Tongue (tissue), 2 donors: Measurements from ENCODE around the gene TNS3. TPM values are rescaled to one million over a fixed set of nuclear protein-coding genes. Genes with fewer than 3 reads are reported as not detected.
"Not testable (repeated sequence)": the region's sequence is repeated elsewhere in the genome, so short reads cannot be mapped to it uniquely, and the experiment has no call there.

Experiments used
- DNase-seq: peaks from one replicate; pipeline ENCODE4 v3.0.0-alpha.2; 2015
- total RNA-seq: library from RNA; depleted of rRNA; stranded (reverse); fragments of >200 nt; gene quantifications from one replicate; pipeline ENCODE4 v1.2.3, GENCODE V29; 2014

Gene TNS3
- total RNA-seq, 1 donor from 2014 or later, result 39.7 TPM

DNA sequence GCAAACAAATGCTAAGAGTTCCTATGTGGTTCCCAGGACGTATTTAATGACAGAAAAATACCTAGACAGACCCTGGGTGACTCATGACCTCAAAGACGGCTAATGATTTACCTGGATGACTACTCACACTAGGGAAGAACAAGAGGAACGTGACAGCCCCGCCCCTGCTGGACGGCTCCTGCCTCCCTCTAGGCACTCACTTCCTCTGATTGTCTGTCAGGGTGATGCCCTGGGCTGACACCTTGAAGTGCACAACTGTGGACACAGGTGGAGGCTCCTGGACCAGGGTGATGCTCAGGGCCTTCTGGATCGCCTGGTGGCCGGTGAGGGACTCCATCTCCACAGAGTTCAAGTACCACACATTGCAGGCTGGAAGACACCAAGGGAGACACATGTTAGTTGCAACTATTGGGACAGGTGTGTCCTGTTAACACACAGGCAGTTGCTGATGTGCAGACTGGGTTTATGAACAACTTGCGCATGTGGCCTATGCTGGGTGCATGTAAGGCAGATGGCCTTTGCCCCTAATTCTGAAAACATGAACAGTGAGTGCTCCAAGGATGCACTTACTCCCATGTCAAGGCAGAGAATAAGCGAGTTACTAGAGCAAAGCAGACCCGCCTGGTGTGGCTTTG lies 298.3 kb downstream of the TNS3 start:
- DNase-seq, result no peak

DNA sequence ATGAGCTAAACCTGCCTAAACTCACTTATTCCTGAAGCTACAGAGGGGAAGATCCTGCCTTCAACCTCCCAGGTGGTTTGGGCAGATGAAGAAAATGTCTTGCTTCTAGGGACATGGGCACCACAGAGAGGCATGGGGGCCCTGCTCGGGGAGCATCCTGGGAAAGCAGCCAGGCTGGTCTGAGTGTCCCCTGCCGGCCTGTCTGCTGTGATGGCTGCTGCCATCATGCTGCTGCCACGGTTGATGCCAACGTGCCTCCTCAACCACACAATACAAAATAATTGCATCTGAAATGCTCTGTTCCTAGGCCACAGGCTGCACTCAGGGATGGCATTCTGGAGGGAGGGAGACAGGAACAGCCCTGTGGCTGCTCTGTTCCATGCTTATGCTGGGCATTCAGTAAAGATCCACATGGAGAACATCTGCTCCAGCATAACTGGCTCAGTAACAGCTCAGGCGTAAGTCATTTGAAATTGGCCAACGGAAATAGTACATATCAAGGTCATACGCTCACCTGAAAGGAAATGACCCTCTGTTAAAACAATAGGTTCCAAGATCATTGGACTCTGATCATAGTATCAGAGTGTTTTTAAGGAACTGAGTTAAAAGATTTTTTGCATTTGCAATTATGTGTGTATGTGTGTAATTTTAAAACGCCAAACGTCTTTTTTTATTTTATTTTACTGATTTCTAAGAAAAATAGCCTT lies 299.0 kb downstream of the TNS3 start:
- DNase-seq, result no peak

DNA sequence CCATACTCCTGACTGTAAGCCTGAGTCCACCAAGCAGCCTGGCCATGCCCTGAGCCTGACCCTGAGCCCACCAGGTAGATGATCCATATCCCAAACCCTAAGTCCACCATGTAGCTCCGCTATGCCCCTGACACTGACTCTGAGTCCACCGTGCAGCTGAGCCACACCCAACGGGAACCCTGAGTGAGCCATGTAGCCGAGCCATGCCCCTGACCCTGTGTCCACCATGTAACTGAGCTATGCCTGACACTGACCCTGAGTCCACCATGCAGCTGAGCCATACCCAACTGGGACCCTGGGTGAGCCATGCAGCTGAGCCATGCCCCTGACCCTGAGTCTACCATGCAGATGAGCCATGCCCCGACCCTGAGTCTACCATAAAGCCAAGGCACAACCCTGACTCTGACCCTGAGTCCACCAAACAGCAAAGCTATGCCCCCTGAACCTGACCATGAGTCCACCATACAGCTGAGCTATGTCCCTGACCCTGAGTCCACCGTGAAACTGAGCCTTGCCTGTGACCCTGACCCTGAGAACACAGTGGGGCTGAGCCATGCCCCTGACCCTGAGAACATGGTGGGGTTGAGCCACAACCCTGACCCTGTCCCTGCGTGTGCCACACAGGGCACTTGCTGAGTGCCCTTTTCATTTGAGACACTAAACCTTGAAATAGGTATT lies 299.8 kb downstream of the TNS3 start:
- no peak for DNase-seq

- no peak for DNase-seq
These were observed 300.8 kb downstream of the TNS3 start for GRCh38 chr7:47281161-47281560.

GRCh38 chr7:47280114-47280513 lies 301.8 kb downstream of the TNS3 start:
- no peak for DNase-seq

DNA sequence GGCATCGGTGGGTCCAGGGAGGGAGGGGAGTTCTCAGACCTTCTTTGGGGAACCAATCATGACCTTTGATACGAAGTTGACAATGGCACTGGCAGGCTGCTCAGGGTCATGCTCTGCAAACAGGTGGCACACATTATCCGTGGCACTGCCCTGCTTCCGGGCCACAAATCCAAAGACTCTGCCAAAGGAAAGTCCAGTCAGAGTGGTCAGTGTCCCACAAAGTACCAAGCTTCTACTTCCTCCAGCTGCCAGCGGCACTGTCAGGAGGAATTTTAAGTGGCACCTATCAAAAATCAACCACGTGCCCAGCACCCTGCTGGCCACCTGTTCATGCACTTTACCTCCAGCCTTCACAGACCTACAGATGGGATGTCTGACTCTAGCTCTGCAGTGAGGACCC lies 303.9 kb downstream of the TNS3 start:
- no peak for DNase-seq

- DNase-seq, result no peak
These were observed 304.6 kb downstream of the TNS3 start for GRCh38 chr7:47277321-47277781.

GRCh38 chr7:47273974-47274766 lies 307.7 kb downstream of the TNS3 start:
- no peak for DNase-seq

DNA sequence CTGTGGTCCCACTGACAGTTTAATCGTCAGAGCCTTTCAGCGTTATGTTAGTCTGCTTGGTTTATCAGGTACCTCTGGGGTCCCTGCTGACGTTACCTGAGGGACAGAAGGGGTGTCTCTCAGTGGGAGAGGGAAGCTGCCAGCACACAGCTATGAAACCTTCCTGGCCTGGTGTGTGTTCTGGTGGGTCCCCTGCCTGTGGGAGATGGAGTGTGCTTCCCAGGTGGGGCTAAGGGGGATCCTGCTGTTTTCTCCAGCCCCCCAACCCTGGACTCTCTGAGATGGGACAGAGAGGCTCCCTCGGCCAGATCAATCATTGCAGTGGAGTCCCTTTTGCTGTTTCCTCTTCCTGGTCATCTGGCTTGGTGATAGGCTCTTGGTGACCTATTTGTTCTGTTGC lies 308.8 kb downstream of the TNS3 start:
- no peak for DNase-seq

GRCh38 chr7:47271749-47272148 lies 310.2 kb downstream of the TNS3 start:
- DNase-seq, result no peak

GRCh38 chr7:47268851-47269836 lies 312.8 kb downstream of the TNS3 start:
- DNase-seq, result no peak

DNA sequence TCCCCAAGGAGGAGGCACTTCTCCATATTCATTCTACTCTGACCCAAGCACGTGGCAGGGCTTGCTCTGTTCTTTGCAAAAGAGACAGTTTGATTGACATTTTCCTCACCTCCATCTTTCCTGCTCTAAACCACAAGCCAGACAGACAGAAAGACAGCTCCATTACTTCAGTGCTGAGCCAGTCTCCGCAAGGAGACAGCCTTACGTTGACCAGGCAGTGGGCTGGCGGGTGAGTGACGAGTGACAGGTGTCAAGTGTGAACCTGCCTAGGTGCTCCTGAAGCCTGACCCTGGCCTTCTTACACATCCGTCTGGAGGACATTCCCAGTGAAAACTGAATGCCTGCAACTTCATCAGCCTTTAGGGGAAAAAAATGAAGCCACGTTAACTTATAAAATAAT lies 314.6 kb downstream of the TNS3 start:
- DNase-seq, result no peak

- no peak for DNase-seq
These were observed 315.1 kb downstream of the TNS3 start for GRCh38 chr7:47266799-47267198.

DNA sequence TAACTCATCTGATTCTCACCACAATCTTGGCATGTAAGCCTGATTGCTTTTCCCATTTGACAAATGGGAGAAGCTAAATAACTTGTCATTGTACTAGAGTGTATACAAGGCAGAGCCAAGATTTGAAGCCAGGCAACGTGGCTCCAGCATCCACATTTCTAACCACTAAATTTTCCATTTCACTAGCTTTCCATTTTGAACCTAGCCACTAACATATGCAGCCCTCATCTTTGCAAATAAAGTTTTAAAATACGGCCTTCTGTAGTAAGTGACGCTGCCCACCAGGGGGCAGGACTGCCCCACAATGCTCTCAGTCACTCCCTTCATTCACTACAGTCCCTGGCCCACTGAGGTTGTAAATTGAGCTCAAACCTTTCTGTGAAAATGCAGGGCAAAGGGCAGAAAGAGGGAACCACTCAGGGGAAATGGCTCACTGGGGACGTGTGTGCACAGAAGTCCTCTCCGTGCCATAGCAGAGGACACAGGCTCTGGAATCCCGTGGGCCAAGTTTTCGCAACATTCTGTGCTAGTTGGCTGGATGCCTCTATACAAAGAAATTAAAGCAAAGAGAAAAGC lies 315.7 kb downstream of the TNS3 start:
- DNase-seq, result peak; percentile 89

GRCh38 chr7:47265621-47266020 lies 316.3 kb downstream of the TNS3 start:
- no peak for DNase-seq

- DNase-seq, result no peak
These were observed 317.8 kb downstream of the TNS3 start for GRCh38 chr7:47264021-47264651.

DNA sequence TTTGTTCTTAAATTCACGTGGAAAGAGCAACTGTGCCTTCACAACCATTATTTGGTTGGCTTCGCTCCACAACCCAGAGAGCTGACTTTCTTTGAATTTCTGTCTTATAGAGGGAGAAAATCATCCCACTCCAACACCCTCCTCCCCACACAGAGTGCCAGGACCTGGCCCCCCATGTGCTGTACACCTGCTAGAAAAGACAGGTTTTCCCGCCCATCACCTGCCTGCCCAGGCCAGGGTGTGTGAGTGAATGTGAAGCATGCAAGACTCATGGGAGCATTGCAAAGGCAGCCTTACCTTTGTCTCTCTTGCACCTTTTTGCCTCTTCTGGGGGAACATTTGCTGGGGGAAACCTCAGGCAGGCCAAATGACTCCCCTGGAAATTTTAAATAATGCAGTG lies 319.0 kb downstream of the TNS3 start:
- DNase-seq, result no peak

GRCh38 chr7:47262160-47262559 lies 319.8 kb downstream of the TNS3 start:
- DNase-seq, result not testable (repeated sequence)

DNA sequence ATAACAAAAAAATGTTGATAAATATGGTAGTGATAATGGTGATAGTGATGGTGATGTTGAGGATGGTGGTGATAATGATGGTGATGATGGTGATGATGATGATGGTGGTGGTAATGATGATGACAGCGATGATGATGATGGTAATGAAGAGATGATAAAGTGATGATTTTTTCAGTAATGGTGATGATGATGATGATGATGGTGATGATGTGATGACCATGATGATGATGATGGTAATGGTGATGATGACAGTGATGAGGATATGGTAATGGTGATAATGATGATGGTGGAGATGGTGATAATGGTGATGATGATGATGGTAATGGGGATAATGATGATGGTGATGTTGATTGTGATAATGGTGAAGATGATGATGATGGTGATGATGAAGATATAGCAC lies 321.6 kb downstream of the TNS3 start:
- DNase-seq, result no peak

DNA sequence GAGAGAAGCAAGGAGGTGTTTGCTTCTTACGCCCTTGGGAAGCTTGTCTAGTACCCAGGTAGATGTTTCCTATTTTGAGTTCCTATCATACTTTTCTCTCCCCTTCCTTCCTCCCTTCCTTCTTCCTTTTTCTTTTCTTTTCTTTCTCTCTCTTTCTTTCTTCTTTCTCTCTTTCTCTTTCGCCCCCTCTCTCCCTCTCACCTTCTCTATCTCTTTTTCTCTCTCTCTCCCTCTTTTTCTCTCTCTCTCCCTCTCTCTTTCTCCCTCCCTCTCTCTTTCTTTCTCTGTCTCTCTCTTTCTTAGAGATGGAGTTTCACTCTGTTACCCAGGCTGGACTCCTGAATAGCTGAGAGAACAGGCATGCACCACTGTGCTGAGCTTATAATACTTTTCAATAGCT lies 322.2 kb downstream of the TNS3 start:
- DNase-seq, result no peak

DNA sequence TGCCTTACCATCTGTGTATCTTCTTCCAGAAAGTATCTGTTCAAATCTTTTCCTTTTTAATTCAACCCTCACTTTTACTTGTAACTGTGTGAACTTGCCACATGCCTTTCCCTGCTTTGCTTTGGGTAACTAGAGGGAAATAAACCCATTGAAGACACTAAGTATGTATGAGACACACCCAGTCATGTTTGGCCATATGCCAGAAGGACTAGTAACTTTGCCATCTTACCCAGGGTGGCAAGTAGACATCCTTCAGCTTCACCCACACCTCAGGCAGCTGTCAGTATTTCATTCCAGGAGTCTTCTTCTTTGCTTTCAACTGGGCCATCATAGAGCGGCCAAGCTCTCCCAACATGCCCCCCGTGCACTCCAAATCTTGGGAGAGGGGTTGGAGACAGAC lies 323.1 kb downstream of the TNS3 start:
- DNase-seq, result no peak
